8988T (cell line): Measurements from ENCODE around the gene PSMB8.
"Not testable (repeated sequence)": the region's sequence is repeated elsewhere in the genome, so short reads cannot be mapped to it uniquely, and the experiment has no call there.

Source experiments
- DNase-seq: peaks from one replicate; pipeline ENCODE4 v3.0.0; 2011

The PSMB8 gene

GRCh38 chr6:32843979-32844838 is at the start of gene PSMB8:
TSS of gene PSMB8 (minus strand) at chr6:32844047. CDS start at chr6:32843996, 51 bp downstream.
- peak; percentile 73 for DNase-seq

- DNase-seq: no peak
Measured at GRCh38 chr6:32890831-32891230, 47.0 kb upstream of the PSMB8 start.

DNA sequence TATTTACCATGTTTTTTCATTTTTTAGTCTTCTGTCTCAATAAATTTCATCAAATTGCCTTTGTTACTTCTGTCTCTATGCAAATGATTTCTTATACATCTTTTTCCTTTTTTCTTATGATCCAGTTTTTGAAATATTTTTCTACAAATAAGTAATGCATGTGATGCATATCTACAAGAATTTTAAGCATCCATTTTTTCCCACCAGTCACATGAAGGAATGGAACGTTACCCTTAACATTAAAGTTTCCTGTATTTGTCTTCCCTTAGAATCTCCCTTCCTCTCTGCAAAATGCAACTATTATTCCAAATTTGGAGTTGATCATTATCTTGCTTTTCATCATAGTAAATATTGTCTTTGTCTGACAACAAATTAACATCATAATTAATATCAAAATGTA is 45.7 kb upstream of the PSMB8 start:
- no peak for DNase-seq

GRCh38 chr6:32888576-32888975 is 44.7 kb upstream of the PSMB8 start:
- no peak for DNase-seq

DNA sequence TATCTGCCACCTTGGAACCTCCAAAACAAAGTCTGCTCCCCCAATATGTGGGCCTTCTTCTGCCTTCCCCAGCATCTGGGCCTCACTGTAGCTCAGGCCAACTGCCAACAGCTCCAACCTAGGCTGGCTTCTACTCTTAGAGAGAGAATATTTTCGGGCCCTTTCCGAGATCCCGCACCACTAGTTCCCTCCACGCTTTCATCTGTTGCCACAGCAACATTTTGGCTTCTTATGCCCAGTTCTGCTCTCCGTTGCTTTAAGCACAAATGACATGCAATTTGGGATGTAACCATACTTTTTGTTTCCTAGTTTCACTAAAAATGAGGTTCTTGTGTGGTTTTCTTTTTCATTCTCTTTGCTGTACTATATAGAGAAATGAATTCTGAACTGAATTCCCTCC is 43.8 kb upstream of the PSMB8 start:
- no peak for DNase-seq

GRCh38 chr6:32886681-32887383 is 43.0 kb upstream of the PSMB8 start:
- no peak for DNase-seq

DNA sequence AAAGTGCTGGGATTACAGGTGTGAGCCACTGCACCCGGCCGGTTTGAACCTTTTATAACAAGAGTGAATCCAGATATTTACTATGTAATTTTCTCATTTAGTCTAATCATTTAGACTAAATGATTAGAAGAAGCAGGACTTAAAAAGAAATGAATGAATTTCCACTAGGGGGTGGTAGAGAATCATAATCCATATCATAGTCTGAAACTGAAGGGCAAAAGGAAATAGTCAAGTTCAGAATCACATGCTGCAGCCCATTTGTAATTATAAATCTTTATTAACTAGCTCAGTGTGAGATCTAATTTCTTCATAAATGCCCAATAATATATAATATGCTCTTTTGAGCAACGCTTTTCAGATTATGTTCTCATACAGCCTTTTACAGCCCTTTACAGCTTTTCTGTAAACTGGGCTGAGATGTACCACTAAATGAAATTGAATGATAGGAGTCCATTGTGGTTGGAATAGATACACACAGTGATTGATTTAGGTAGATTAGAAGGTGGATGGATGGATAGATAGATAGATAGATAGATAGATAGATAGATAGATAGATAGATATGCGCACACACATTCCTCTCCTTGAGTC is 41.9 kb upstream of the PSMB8 start:
- DNase-seq: peak; percentile 30

DNA sequence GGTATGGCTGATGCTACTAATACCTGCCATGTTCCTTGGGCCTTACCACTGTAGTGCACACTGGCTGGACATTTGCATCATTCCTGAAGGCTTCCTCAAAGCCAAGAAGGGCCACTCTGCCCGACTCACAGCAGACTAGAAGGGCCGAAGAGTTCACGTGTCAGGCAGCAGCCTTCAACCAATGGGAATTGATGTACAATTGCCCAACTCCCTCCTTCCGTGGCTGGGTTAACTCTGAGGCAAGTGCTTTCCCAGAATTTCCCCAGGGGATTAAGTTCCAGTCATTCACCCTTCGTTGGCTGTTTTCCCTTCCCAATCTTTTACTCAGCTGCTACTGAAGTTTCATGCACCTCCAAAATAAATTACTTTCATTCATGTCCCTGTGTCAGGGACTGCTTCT is 39.9 kb upstream of the PSMB8 start:
- DNase-seq: no peak

GRCh38 chr6:32882879-32883250 is 39.0 kb upstream of the PSMB8 start:
- DNase-seq: no peak

GRCh38 chr6:32880962-32881361 is 37.1 kb upstream of the PSMB8 start:
- DNase-seq: not testable (repeated sequence)

DNA sequence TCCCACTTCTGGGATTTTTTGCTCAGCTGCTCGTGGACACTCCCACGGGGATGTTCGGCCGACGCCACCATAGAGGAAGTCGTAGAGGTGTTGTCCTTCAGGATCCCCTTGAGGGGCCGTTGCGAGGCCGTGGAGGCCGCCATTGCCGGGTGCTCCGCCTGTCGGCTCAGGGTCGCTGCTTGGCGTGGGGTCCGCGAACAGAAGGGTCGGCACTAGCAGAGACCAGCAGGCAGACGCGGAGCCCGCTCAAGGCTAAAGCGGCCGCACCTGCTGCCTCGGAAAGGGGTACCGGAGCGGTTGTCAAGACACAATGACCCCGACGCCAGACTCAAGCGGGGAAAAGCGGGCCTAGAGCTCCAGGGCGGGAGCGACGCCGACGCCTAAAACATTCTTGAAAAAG is 35.8 kb upstream of the PSMB8 start:
- no peak for DNase-seq

GRCh38 chr6:32876603-32877002 is 32.8 kb upstream of the PSMB8 start:
- DNase-seq: no peak

DNA sequence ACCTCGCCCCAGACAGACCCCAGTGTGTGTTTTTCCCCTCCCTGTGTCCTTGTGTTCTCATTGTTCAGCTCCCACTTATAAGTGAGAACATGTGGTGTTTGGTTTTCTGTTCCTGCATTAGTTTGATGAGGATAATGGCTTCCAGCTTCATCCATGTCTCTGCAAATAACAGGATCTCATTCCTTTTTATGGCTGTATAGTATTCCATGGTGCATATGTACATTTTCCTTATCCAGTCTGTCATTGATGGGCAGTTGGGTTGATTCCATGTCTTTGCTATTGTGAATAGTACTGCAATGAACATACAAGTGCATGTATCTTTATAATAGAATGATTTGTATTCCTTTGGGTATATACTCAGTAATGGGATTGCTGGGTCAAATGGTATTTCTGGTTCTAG is 30.1 kb upstream of the PSMB8 start:
- DNase-seq: not testable (repeated sequence)

- DNase-seq: no peak
Measured at GRCh38 chr6:32868257-32868788, 24.5 kb upstream of the PSMB8 start.

- no peak for DNase-seq
Measured at GRCh38 chr6:32867554-32868256, 23.9 kb upstream of the PSMB8 start.

DNA sequence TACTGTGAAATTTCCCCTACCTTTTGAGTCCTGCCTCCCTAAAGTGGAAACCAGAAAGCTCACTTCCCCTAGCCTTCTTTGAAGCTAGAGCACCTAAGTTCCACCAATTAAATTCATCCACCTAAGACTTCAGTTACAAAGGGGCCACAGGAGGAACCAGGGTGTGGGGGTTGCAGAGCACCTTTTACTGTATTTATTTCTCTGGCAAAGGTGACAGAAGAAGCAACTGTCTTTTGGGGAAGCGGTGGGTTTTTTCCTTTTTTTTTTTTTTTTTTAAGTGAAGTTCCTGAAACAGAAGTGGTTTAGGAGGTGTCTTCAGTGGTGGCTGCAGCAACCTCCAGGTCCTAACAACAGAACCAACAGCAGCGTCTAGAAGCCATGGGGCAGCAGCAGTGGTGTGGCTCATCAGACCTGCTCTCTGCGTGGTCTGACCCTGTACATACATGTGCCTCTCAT is 23.2 kb upstream of the PSMB8 start:
- DNase-seq: no peak

DNA sequence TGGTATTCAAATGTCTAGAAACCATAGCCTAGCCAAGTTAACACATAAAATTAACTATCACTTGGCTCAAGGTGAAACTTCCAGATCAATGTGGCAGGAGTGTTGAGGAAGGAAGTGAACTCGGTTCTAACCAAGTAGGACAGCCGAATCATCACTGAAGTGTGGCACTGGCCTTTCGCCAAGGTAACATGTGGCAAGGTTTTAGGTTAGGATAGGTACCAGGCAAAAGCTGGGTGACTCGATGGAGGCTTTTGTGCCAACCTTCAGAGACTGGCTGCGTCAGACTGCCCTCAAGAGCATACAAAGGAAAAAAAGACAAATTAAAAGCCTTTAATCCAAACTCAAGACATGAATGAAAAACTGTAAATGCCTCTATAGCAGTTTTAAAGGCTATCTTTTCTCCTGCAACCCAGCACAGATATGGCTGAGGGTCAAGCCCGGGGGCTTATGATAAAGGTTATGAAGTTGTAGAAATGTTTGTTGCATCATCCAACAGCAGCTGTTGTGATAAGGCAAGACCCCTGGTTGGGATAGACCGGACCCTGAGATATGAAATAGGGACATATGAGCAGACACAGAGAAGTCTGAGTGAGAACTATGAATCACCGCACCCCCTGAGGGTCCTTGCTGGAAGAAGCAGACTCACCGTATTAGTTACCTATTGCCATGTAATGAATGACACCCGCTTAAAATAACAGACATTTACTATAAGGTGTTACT is 22.0 kb upstream of the PSMB8 start:
- DNase-seq: no peak

DNA sequence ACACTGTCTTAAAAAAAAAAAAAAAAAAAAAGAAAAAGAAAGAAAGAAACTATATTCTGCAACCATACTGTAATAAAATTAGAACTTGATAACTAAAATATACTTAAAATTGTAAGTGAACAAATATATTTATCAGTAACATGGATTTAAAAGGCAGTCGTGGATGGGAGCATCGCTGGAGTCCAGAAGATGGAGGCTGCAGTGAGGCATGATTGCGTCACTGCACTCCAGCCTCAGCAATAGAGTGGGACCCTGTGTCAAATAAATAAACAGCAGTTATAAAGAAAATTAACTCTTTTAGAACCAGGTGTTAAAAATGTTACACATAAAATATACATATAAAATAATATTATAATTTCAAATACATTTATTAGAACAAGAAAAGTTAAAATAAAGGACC is 18.9 kb upstream of the PSMB8 start:
- DNase-seq: no peak

DNA sequence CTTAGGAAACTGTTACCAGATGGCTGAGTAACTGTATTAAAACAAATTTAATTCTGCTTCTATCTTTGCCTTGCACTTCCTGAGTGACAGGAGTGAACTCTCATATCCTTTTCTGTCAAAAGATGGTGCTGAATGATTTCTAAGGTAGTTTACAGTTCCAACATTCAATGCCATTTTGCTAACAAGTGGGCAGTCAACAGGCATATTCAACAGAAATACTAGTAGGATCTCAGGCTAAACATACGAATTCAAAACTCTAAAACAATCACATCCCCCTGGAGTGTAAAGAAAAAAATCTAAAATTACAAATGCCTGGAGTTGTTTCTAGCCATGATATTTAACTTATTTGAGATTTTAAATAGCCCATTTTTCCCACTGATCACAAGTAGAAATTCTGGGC is 16.8 kb upstream of the PSMB8 start:
- no peak for DNase-seq

GRCh38 chr6:32858194-32858593 is 14.3 kb upstream of the PSMB8 start:
- no peak for DNase-seq

- DNase-seq: no peak
Measured at GRCh38 chr6:32857156-32857891, 13.5 kb upstream of the PSMB8 start.
